Measurements from ENCODE around the gene DPF3.
"Not testable (repeated sequence)": the region's sequence is repeated elsewhere in the genome, so short reads cannot be mapped to it uniquely, and the experiment has no call there.

The DPF3 gene

DNA sequence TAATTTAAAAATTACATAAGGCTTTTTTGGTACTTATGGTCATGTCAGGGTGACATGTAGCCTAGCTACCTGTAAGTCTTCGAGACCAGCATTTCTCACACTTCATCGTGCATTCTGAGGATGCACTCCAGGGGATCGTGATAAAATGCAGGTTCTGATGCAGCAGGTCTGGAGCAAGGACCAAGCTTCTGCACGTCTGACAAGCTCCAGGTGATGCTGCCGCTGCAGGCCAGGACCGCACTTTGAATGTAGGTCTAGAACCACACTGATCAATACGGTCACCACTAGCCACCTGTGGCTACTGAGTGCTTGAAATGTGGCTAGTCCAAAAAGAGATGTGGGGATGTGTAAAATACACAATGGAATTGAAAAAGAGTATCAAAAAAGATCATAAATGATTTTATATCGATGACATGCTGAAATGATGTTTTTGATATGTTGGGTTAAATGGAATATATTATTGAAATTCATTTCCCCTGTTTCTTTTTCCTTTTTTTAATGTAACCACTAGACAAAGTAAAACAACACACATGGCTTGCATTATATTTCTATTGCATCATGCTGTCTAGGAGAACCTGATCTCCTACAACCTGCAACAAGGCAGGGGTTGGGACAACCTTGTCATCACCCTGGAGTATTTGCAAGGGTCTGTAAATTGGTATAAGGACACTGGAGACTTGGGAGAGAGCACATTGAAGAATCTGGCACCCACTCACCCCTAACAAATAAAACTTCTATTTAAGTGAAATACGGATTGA is 142.4 kb downstream of the DPF3 start:
- H2BK5ac ChIP-seq (ENCODE audit: low read length): no peak overlapping the region
- H4K8ac ChIP-seq (ENCODE audit: low read depth, low read length): no peak overlapping the region
- H3K36me3 ChIP-seq (ENCODE audit: control insufficient read depth, insufficient read depth, low read length): no peaks in the 10 kb centered on the region
- no peaks in the 10 kb centered on the region for H3K79me1 ChIP-seq (ENCODE audit: low read length)
- H3K27ac ChIP-seq (ENCODE audit: low read depth, low read length): no peak overlapping the region
- no peak overlapping the region for H3K4me2 ChIP-seq (ENCODE audit: low read length)
- H2BK15ac ChIP-seq (replicated peaks; ENCODE audit: low read depth): no peak overlapping the region
- H3K4me1 ChIP-seq (ENCODE audit: control insufficient read depth, low read depth, low read length): no peaks in the 10 kb centered on the region
- H3K56ac ChIP-seq (ENCODE audit: low read length): no peak overlapping the region
- no peak overlapping the region for H3K4me3 ChIP-seq (ENCODE audit: low read length)
- H3K4ac ChIP-seq (ENCODE audit: low read depth, low read length): no peak overlapping the region
- no peak overlapping the region for H3K23ac ChIP-seq (ENCODE audit: low read length)
- no peak overlapping the region for H3K18ac ChIP-seq (ENCODE audit: low read length)
- H3K27me3 ChIP-seq (ENCODE audit: insufficient read depth, low read length, poor library complexity): no peaks in the 10 kb centered on the region
- WGBS (ENCODE audit: extremely low coverage, insufficient coverage, low lambda C conversion rate): no CpG with 5 or more reads among the region's 9 CpGs
- no peak overlapping the region for H2BK120ac ChIP-seq (ENCODE audit: low read depth, low read length)
- H2AK5ac ChIP-seq (ENCODE audit: low read length): no peak overlapping the region
- DNase-seq: no peak
- no peak overlapping the region for H4K5ac ChIP-seq (ENCODE audit: low read length)
- no peaks in the 10 kb centered on the region for H3K79me2 ChIP-seq (ENCODE audit: control insufficient read depth, insufficient read depth, low read length)
- H3K9ac ChIP-seq (ENCODE audit: low read length): no peak overlapping the region

DNA sequence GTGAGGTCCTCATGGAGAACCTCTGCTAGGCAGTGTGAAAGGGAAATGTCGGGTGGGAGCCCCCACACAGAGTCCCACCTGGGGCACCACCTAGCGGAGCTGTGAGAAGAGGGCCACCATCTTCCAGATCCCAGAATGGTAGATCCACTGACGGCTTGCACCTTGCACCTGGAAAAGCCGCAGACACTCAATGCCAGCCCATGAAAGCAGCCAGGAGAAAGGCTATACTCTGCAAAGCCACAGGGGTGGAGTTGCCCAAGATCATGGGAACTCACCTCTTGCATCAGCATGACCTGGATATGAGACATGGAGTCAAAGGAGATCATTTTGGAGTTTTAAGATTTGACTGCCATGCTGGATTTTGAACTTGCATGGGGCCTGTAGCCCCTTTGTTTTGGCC is 145.0 kb downstream of the DPF3 start:
- not testable (repeated sequence) for H3K79me1 ChIP-seq (ENCODE audit: low read length); H3K4me3 ChIP-seq (ENCODE audit: low read length); H3K27ac ChIP-seq (ENCODE audit: low read depth, low read length); H4K5ac ChIP-seq (ENCODE audit: low read length); H2BK120ac ChIP-seq (ENCODE audit: low read depth, low read length); H3K4me1 ChIP-seq (ENCODE audit: control insufficient read depth, low read depth, low read length); H3K4ac ChIP-seq (ENCODE audit: low read depth, low read length); H2BK5ac ChIP-seq (ENCODE audit: low read length); H3K18ac ChIP-seq (ENCODE audit: low read length); H3K79me2 ChIP-seq (ENCODE audit: control insufficient read depth, insufficient read depth, low read length); H3K23ac ChIP-seq (ENCODE audit: low read length); H2BK15ac ChIP-seq (replicated peaks; ENCODE audit: low read depth); H3K27me3 ChIP-seq (ENCODE audit: insufficient read depth, low read length, poor library complexity); H2AK5ac ChIP-seq (ENCODE audit: low read length); H3K56ac ChIP-seq (ENCODE audit: low read length); DNase-seq; H4K8ac ChIP-seq (ENCODE audit: low read depth, low read length); H3K9ac ChIP-seq (ENCODE audit: low read length); H3K4me2 ChIP-seq (ENCODE audit: low read length); H3K36me3 ChIP-seq (ENCODE audit: control insufficient read depth, insufficient read depth, low read length)
- no CpG with 5 or more reads among the region's 4 CpGs for WGBS (ENCODE audit: extremely low coverage, insufficient coverage, low lambda C conversion rate)

DNA sequence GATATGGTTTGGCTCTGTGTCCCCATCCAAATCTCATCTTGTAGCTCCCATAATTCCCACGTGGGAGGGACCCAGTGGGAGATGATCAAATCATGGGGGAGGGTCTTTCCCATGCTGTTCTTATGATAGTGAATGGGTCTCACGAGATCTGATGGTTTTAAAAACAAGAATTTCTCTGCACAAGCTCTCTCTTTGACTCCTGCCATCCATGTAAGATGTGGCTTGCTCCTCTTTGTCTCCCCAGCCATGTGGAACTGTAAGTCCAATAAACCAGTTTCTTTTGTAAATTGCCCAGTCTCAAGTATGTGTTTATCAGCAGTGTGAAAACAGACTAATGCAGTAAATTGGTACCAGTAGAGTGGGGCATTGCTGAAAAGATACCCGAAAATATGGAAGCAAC is 146.2 kb downstream of the DPF3 start:
- Histone ChIP-seq H3K9ac (ENCODE audit: low read length) (no peak overlapping the region), H3K36me3 (ENCODE audit: control insufficient read depth, insufficient read depth, low read length) (no peaks in the 10 kb centered on the region), H3K18ac (ENCODE audit: low read length) (no peak overlapping the region), H3K27ac (ENCODE audit: low read depth, low read length) (no peak overlapping the region), H3K4ac (ENCODE audit: low read depth, low read length) (no peak overlapping the region), H3K4me3 (ENCODE audit: low read length) (no peak overlapping the region), H3K23ac (ENCODE audit: low read length) (no peak overlapping the region), H3K79me2 (ENCODE audit: control insufficient read depth, insufficient read depth, low read length) (no peaks in the 10 kb centered on the region), H3K56ac (ENCODE audit: low read length) (no peak overlapping the region), H2BK5ac (ENCODE audit: low read length) (no peak overlapping the region), H3K27me3 (ENCODE audit: insufficient read depth, low read length, poor library complexity) (no peaks in the 10 kb centered on the region), H2BK120ac (ENCODE audit: low read depth, low read length) (no peak overlapping the region), H4K5ac (ENCODE audit: low read length) (no peak overlapping the region), H3K4me2 (ENCODE audit: low read length) (no peak overlapping the region), H3K79me1 (ENCODE audit: low read length) (no peaks in the 10 kb centered on the region), H4K8ac (ENCODE audit: low read depth, low read length) (no peak overlapping the region), H2AK5ac (ENCODE audit: low read length) (no peak overlapping the region), H3K4me1 (ENCODE audit: control insufficient read depth, low read depth, low read length) (no peaks in the 10 kb centered on the region), H2BK15ac (replicated peaks; ENCODE audit: low read depth) (no peak overlapping the region)
- WGBS (ENCODE audit: extremely low coverage, insufficient coverage, low lambda C conversion rate): no CpG with 5 or more reads among the region's 3 CpGs
- no peak for DNase-seq

- no peak overlapping the region for H3K4ac ChIP-seq (ENCODE audit: low read depth, low read length)
- H2BK5ac ChIP-seq (ENCODE audit: low read length): no peak overlapping the region
- H4K5ac ChIP-seq (ENCODE audit: low read length): no peak overlapping the region
- H2AK5ac ChIP-seq (ENCODE audit: low read length): no peak overlapping the region
- no peak overlapping the region for H3K4me2 ChIP-seq (ENCODE audit: low read length)
- no peak overlapping the region for H3K56ac ChIP-seq (ENCODE audit: low read length)
- no peak overlapping the region for H3K27ac ChIP-seq (ENCODE audit: low read depth, low read length)
- H3K79me1 ChIP-seq (ENCODE audit: low read length): no peaks in the 10 kb centered on the region
- no peak overlapping the region for H2BK15ac ChIP-seq (replicated peaks; ENCODE audit: low read depth)
- no peak overlapping the region for H3K9ac ChIP-seq (ENCODE audit: low read length)
- H3K4me3 ChIP-seq (ENCODE audit: low read length): no peak overlapping the region
- H3K36me3 ChIP-seq (ENCODE audit: control insufficient read depth, insufficient read depth, low read length): no peaks in the 10 kb centered on the region
- DNase-seq: no peak
- H3K79me2 ChIP-seq (ENCODE audit: control insufficient read depth, insufficient read depth, low read length): no peaks in the 10 kb centered on the region
- H3K18ac ChIP-seq (ENCODE audit: low read length): no peak overlapping the region
- no peak overlapping the region for H4K8ac ChIP-seq (ENCODE audit: low read depth, low read length)
- H3K27me3 ChIP-seq (ENCODE audit: insufficient read depth, low read length, poor library complexity): no peaks in the 10 kb centered on the region
- no peak overlapping the region for H2BK120ac ChIP-seq (ENCODE audit: low read depth, low read length)
- H3K23ac ChIP-seq (ENCODE audit: low read length): no peak overlapping the region
- WGBS (ENCODE audit: extremely low coverage, insufficient coverage, low lambda C conversion rate): no CpG with 5 or more reads among the region's 20 CpGs
- H3K4me1 ChIP-seq (ENCODE audit: control insufficient read depth, low read depth, low read length): no peaks in the 10 kb centered on the region
These were observed 147.6 kb downstream of the DPF3 start for GRCh38 chr14:72745991-72746980.

- no peak overlapping the region for H3K23ac ChIP-seq (ENCODE audit: low read length)
- no peak overlapping the region for H3K4me2 ChIP-seq (ENCODE audit: low read length)
- no peak overlapping the region for H4K8ac ChIP-seq (ENCODE audit: low read depth, low read length)
- H3K79me2 ChIP-seq (ENCODE audit: control insufficient read depth, insufficient read depth, low read length): no peaks in the 10 kb centered on the region
- no peaks in the 10 kb centered on the region for H3K36me3 ChIP-seq (ENCODE audit: control insufficient read depth, insufficient read depth, low read length)
- no CpG with 5 or more reads among the region's 5 CpGs for WGBS (ENCODE audit: extremely low coverage, insufficient coverage, low lambda C conversion rate)
- H2BK15ac ChIP-seq (replicated peaks; ENCODE audit: low read depth): no peak overlapping the region
- H3K79me1 ChIP-seq (ENCODE audit: low read length): no peaks in the 10 kb centered on the region
- H2AK5ac ChIP-seq (ENCODE audit: low read length): no peak overlapping the region
- H3K27ac ChIP-seq (ENCODE audit: low read depth, low read length): no peak overlapping the region
- H3K9ac ChIP-seq (ENCODE audit: low read length): no peak overlapping the region
- no peak overlapping the region for H3K56ac ChIP-seq (ENCODE audit: low read length)
- H2BK5ac ChIP-seq (ENCODE audit: low read length): no peak overlapping the region
- H3K4ac ChIP-seq (ENCODE audit: low read depth, low read length): no peak overlapping the region
- no peaks in the 10 kb centered on the region for H3K27me3 ChIP-seq (ENCODE audit: insufficient read depth, low read length, poor library complexity)
- no peak for DNase-seq
- no peak overlapping the region for H2BK120ac ChIP-seq (ENCODE audit: low read depth, low read length)
- no peaks in the 10 kb centered on the region for H3K4me1 ChIP-seq (ENCODE audit: control insufficient read depth, low read depth, low read length)
- no peak overlapping the region for H3K18ac ChIP-seq (ENCODE audit: low read length)
- H4K5ac ChIP-seq (ENCODE audit: low read length): no peak overlapping the region
- H3K4me3 ChIP-seq (ENCODE audit: low read length): no peak overlapping the region
These were observed 148.4 kb downstream of the DPF3 start for GRCh38 chr14:72745546-72745945.
